B cell (primary cell): Measurements from ENCODE around the gene MED16. TPM values are rescaled to one million over a fixed set of nuclear protein-coding genes. Genes with fewer than 3 reads are reported as not detected.
"Not testable (repeated sequence)": the region's sequence is repeated elsewhere in the genome, so short reads cannot be mapped to it uniquely, and the experiment has no call there.

ENCODE experiments used
- ATAC-seq: fragments of 200-7000 bp; cut with Tn5 transposase; one replicate; pipeline ENCODE4 v1.10.0; 2021; ENCODE audit warnings: low read depth, mild to moderate bottlenecking, moderate number of reproducible peaks, moderate library complexity
- CTCF ChIA-PET: fragments of 350-600 bp; sonication (Branson Sonifier 250); formaldehyde crosslinking; loops from one replicate; lab custom pipeline; 2021; ENCODE audit warnings: antibody characterized with exemption, inconsistent platforms; lab: Charles Lee
- POLR2A ChIA-PET: fragments of 350-600 bp; sonication (Branson Sonifier 250); formaldehyde crosslinking; loops from one replicate; lab custom pipeline; 2021; ENCODE audit warnings: antibody characterized with exemption; lab: Charles Lee
- DNase-seq: peaks from one replicate; pipeline ENCODE4 v3.0.0; 2013
- H2AFZ ChIP-seq: 2 replicates; pipeline ENCODE4 v1.6.1; 2012; ENCODE audit warnings: mild to moderate bottlenecking, low read depth, low read length; ENCODE audit not compliant: insufficient read depth, poor library complexity, severe bottlenecking
- H3K27ac ChIP-seq, 2 donors: 1 replicate in 1 of 2; 2 replicates in 1 of 2; pipeline ENCODE4 v1.5.1; 2012 to 2013; ENCODE audit warnings: low read length in 2 of 2, mild to moderate bottlenecking in 2 of 2, moderate library complexity in 1 of 2
- H3K27me3 ChIP-seq, 4 experiments: fragments of 200-600 bp in 1 of 4; sonication (generic) in 1 of 4; replicated peaks in 1 of 4; 1 replicate in 2 of 4; 2 replicates in 2 of 4; pipeline versions ENCODE4 v1.6.1 to v1.7.0; 2013 to 2016; ENCODE audit warnings: low read length in 3 of 4, mild to moderate bottlenecking in 2 of 4, mixed read lengths in 1 of 4, moderate library complexity in 1 of 4; ENCODE audit not compliant: insufficient read depth in 4 of 4, control insufficient read depth in 3 of 4; ENCODE audit errors: control extremely low read depth in 1 of 4
- H3K36me3 ChIP-seq, 2 experiments: replicated peaks in 1 of 2; 1 replicate in 1 of 2; 2 replicates in 1 of 2; pipeline versions ENCODE4 v1.6.1 to v1.7.1; 2013; ENCODE audit warnings: low read length in 1 of 2; ENCODE audit not compliant: insufficient read depth in 2 of 2, control insufficient read depth in 1 of 2; ENCODE audit errors: control extremely low read depth in 1 of 2, extremely low read depth in 1 of 2
- H3K4me1 ChIP-seq, 2 donors: fragments of 200-600 bp in 1 of 2; sonication (generic) in 1 of 2; 1 replicate in 1 of 2; 2 replicates in 1 of 2; pipeline versions ENCODE4 v1.5.1 to v1.6.1; 2013 to 2017; ENCODE audit warnings: low read length in 2 of 2; ENCODE audit not compliant: control insufficient read depth in 2 of 2, insufficient read depth in 2 of 2
- H3K4me2 ChIP-seq: replicated peaks from 2 replicates; pipeline ENCODE3; 2012; ENCODE audit warnings: mild to moderate bottlenecking, low read depth, low read length; ENCODE audit not compliant: poor library complexity, severe bottlenecking
- H3K4me3 ChIP-seq, 5 experiments: fragments of 200-600 bp in 1 of 5; sonication (generic) in 1 of 5; 1 replicate in 3 of 5; 2 replicates in 2 of 5; pipeline versions ENCODE4 v1.5.1 to v1.7.0; 2011 to 2016; ENCODE audit warnings: low read length in 4 of 5, mild to moderate bottlenecking in 4 of 5, low read depth in 2 of 5, control low read depth in 1 of 5, moderate library complexity in 1 of 5; ENCODE audit not compliant: insufficient read depth in 1 of 5; ENCODE audit errors: control extremely low read depth in 1 of 5, extremely low read depth in 1 of 5
- H3K79me2 ChIP-seq: fragments of 200-600 bp; sonication (generic); one replicate; pipeline ENCODE4 v1.6.0; 2016; ENCODE audit warnings: low read length; ENCODE audit not compliant: control insufficient read depth, insufficient read depth
- H3K9ac ChIP-seq: fragments of 200-600 bp; sonication (generic); 2 replicates; pipeline ENCODE4 v1.6.1; 2017; ENCODE audit warnings: mild to moderate bottlenecking, low read length, moderate library complexity
- H3K9me3 ChIP-seq, 3 donors: one replicate each; pipeline versions ENCODE4 v1.6.1 to v1.7.1; 2013; ENCODE audit warnings: low read length in 2 of 3; ENCODE audit not compliant: control insufficient read depth in 2 of 3, insufficient read depth in 1 of 3; ENCODE audit errors: control extremely low read depth in 1 of 3
- H4K20me1 ChIP-seq: 2 replicates; pipeline ENCODE4 v1.6.0; 2012; ENCODE audit warnings: mild to moderate bottlenecking, low read length; ENCODE audit not compliant: insufficient read depth, control insufficient read depth, poor library complexity, severe bottlenecking
- H3K27ac Mint-ChIP-seq: one replicate; pipeline ENCODE4 v1.8.0; 2021; ENCODE audit warnings: mixed read lengths
- H3K27me3 Mint-ChIP-seq: one replicate; pipeline ENCODE4 v1.8.0; 2021; ENCODE audit warnings: mixed read lengths
- H3K4me1 Mint-ChIP-seq: one replicate; pipeline ENCODE4 v1.8.0; 2021; ENCODE audit warnings: mixed read lengths
- H3K4me3 Mint-ChIP-seq: one replicate; pipeline ENCODE4 v1.8.0; 2021; ENCODE audit warnings: mixed read lengths
- H3K9me3 Mint-ChIP-seq: one replicate; pipeline ENCODE4 v1.8.0; 2022; ENCODE audit warnings: mixed read lengths; ENCODE audit not compliant: insufficient read depth
- CTCF ChIP-seq: fragments of 200-600 bp; IDR thresholded peaks from one replicate; pipeline ENCODE4 v1.8.0; 2022; ENCODE audit warnings: antibody characterized with exemption, mild to moderate bottlenecking
- EZH2 ChIP-seq: IDR thresholded peaks from 2 replicates; pipeline ENCODE4 v1.6.1; 2012; ENCODE audit warnings: borderline replicate concordance, low read depth, mild to moderate bottlenecking, moderate library complexity, low read length; ENCODE audit not compliant: insufficient read depth, poor library complexity, severe bottlenecking
- WGBS: methylation state at CpG from one replicate; pipeline ENCODE4 v1.1.5; 2013; ENCODE audit warnings: missing lambda C conversion rate; ENCODE audit not compliant: insufficient coverage; 5-methylcytosine and 5-hydroxymethylcytosine counted together
- intact Hi-C: fragments of 100-400 bp; cut with micrococcal nuclease; formaldehyde crosslinking; loops from one replicate; pipeline ENCODE4 v1.10.0; 2022
- polyA plus RNA-seq: library from polyadenylated mRNA; depleted of rRNA; stranded (reverse); fragments of >200 nt; gene quantifications from 2 replicates; pipeline ENCODE4 v1.2.3, GENCODE V29; 2012
- total RNA-seq, 2 donors: library from RNA; stranded (reverse); fragments of 120-200 nt in 1 of 2; gene quantifications; 1 replicate in 1 of 2; 2 replicates in 1 of 2; pipeline versions ENCODE4 v1.2.3 to v1.2.4, GENCODE V29; 2013 to 2022

MED16 gene
- total and polyA plus RNA-seq, 2 donors (not counting 1 experiment from before 2014, with no cell fraction given), result 85.0 to 85.3 TPM

GRCh38 chr19:850979-851335, 42.0 kb downstream of the MED16 start:
- peaks cover 20% of the 10 kb centered on the region for H3K27me3 Mint-ChIP-seq
- intact Hi-C loops, result no loop called here
- Histone ChIP-seq H3K4me3 (no peak overlapping the region), H3K4me2 (no peak overlapping the region), H3K4me1 (no peaks in the 10 kb centered on the region), H3K36me3 (no peaks in the 10 kb centered on the region), H3K27me3 (peaks cover 0 to 57% (median 13%) of the 10 kb centered on the region in 4 experiments), H3K79me2 (no peaks in the 10 kb centered on the region), H3K9ac (no peak overlapping the region), H4K20me1 (no peaks in the 10 kb centered on the region), H3K9me3 (peaks cover 0 to 13% (median 0%) of the 10 kb centered on the region in 3 donors), H3K27ac (no peak overlapping the region), H2AFZ (no peak overlapping the region)
- no peak overlapping the region for H3K27ac Mint-ChIP-seq
- 63% methylated on average over 13 of the region's 13 CpGs for WGBS
- ATAC-seq, result no peak
- no peak for DNase-seq
- H3K4me1 Mint-ChIP-seq, result no peaks in the 10 kb centered on the region
- TF ChIP-seq CTCF (no peak), EZH2 (no peak)
- H3K4me3 Mint-ChIP-seq, result no peak overlapping the region
- CTCF ChIA-PET, result interaction anchor here (0.5 to 1.6 kb wide), 4 partner anchors 13 to 80 kb away, joined by 3 to 6 read pairs (median 4); no protein-coding TSS in a partner anchor
- POLR2A ChIA-PET, result no interaction called here
- H3K9me3 Mint-ChIP-seq, result no peaks in the 10 kb centered on the region

- Mint-ChIP-seq H3K27ac (no peak overlapping the region), H3K4me1 (peaks cover 3% of the 10 kb centered on the region), H3K27me3 (peaks cover 25% of the 10 kb centered on the region), H3K4me3 (no peak overlapping the region), H3K9me3 (no peaks in the 10 kb centered on the region)
- Histone ChIP-seq H3K9me3 (peaks cover 0 to 13% (median 0%) of the 10 kb centered on the region in 3 donors), H3K4me1 (no peaks in the 10 kb centered on the region), H2AFZ (no peak overlapping the region), H3K27ac (no peak overlapping the region), H4K20me1 (no peaks in the 10 kb centered on the region), H3K4me3 (no peak overlapping the region), H3K4me2 (no peak overlapping the region), H3K79me2 (no peaks in the 10 kb centered on the region), H3K9ac (no peak overlapping the region), H3K36me3 (no peaks in the 10 kb centered on the region), H3K27me3 (peaks cover 0 to 62% (median 15%) of the 10 kb centered on the region in 4 experiments)
- ATAC-seq, result no peak
- intact Hi-C loops, result no loop called here
- 27% methylated on average over 20 of the region's 28 CpGs for WGBS
- CTCF ChIA-PET, result interaction anchor here (0.9 to 1.6 kb wide), 3 partner anchors 13 to 73 kb away, joined by 3 to 6 read pairs (median 5); no protein-coding TSS in a partner anchor
- POLR2A ChIA-PET, result no interaction called here
- DNase-seq, result no peak
- TF ChIP-seq CTCF (no peak), EZH2 (no peak)
Measured at GRCh38 chr19:850221-850978, 42.6 kb downstream of the MED16 start.

DNA sequence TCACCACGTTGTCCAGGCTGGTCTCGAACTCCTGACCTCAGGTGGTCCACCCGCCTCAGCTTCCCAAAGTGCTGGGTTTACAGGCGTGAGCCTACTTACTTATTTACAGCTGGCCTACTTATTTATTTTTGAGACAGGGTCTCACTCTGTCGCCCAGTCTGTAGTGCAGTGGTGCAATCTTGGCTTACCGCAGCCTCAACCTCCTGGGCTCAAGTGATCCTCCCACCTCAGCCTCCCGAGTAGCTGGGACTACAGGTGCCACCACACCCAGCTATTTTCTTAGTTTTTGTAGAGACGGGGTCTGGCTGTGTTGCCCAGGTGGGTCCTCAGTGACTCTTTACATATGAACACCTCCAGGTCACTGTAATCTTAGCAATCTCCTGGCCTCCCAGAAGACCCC, 43.8 kb downstream of the MED16 start:
- H3K4me3 Mint-ChIP-seq, H3K4me2 ChIP-seq, H3K36me3 ChIP-seq, H3K9ac ChIP-seq, intact Hi-C loops, DNase-seq, ATAC-seq, H2AFZ ChIP-seq, H3K4me1 ChIP-seq, H3K4me1 Mint-ChIP-seq, H3K27ac Mint-ChIP-seq, H3K27ac ChIP-seq, H4K20me1 ChIP-seq, H3K79me2 ChIP-seq, H3K9me3 Mint-ChIP-seq, H3K4me3 ChIP-seq, CTCF ChIA-PET: not testable (repeated sequence)
- WGBS, result 76% methylated on average over 7 of the region's 8 CpGs
- H3K27me3 Mint-ChIP-seq, result peaks cover 30% of the 10 kb centered on the region
- peaks cover 0 to 71% (median 19%) of the 10 kb centered on the region in 4 experiments for H3K27me3 ChIP-seq
- POLR2A ChIA-PET, result interaction anchor here (0.8 kb wide), 2 partner anchors 8 to 12 kb away, joined by 4 read pairs; no protein-coding TSS in a partner anchor
- peaks cover 0 to 13% (median 0%) of the 10 kb centered on the region in 3 donors for H3K9me3 ChIP-seq
